H1 (cell line): ENCODE data around the gene NOL8. TPM values are rescaled to one million over a fixed set of nuclear protein-coding genes. Genes with fewer than 3 reads are reported as not detected.

Source experiments
- CTCF ChIA-PET: fragments of 300-600 bp; sonication (Branson Sonifier 250); formaldehyde crosslinking; loops from one replicate; lab custom pipeline; 2021; ENCODE audit not compliant: partially characterized antibody; lab: Charles Lee
- POLR2A ChIA-PET: fragments of 300-600 bp; sonication (Branson Sonifier 250); formaldehyde crosslinking; loops from one replicate; lab custom pipeline; 2021; ENCODE audit warnings: inconsistent platforms; ENCODE audit not compliant: partially characterized antibody; lab: Charles Lee
- DNase-seq, 2 experiments: peaks; one replicate each; pipeline versions ENCODE4 v3.0.0 to v3.0.0-alpha.2; 2010 to 2022; ENCODE audit warnings: low spot score in 2 of 2, low read depth in 1 of 2, mixed read lengths in 1 of 2
- FAIRE-seq: peaks from 2 replicates; lab custom pipeline; 2011; peaks lifted over from hg19 to GRCh38; lab: Jason Lieb, UNC
- H2AFZ ChIP-seq: 2 replicates; pipeline ENCODE4 v1.8.1; 2012; ENCODE audit warnings: low read length, inconsistent platforms
- H2AK5ac ChIP-seq: 2 replicates; pipeline ENCODE4 v1.6.1; 2013; ENCODE audit warnings: low read depth, low read length
- H2BK120ac ChIP-seq: replicated peaks from 2 replicates; pipeline ENCODE3; 2013; ENCODE audit warnings: low read depth, low read length, inconsistent platforms
- H2BK12ac ChIP-seq: 2 replicates; pipeline ENCODE4 v1.6.1; 2013; ENCODE audit warnings: low read depth, low read length
- H2BK15ac ChIP-seq: 2 replicates; pipeline ENCODE4 v1.6.1; 2013; ENCODE audit warnings: low read length
- H2BK20ac ChIP-seq: 2 replicates; pipeline ENCODE4 v1.6.1; 2013; ENCODE audit warnings: low read length
- H2BK5ac ChIP-seq: 2 replicates; pipeline ENCODE4 v1.6.1; 2013; ENCODE audit warnings: low read depth, low read length
- H3K14ac ChIP-seq: 2 replicates; pipeline ENCODE4 v1.6.1; 2013; ENCODE audit warnings: inconsistent platforms; ENCODE audit not compliant: insufficient read length
- H3K18ac ChIP-seq: 2 replicates; pipeline ENCODE4 v1.6.1; 2013; ENCODE audit warnings: low read length; ENCODE audit errors: extremely low read depth
- H3K23ac ChIP-seq: 2 replicates; pipeline ENCODE4 v1.6.1; 2013; ENCODE audit warnings: inconsistent platforms; ENCODE audit not compliant: insufficient read length
- H3K23me2 ChIP-seq: 2 replicates; pipeline ENCODE4 v1.6.1; 2013; ENCODE audit warnings: low read depth, low read length
- H3K27ac ChIP-seq: 2 replicates; pipeline ENCODE4 v1.6.1; 2011; ENCODE audit warnings: low read depth, low read length, inconsistent platforms
- H3K27me3 ChIP-seq, 4 experiments: replicated peaks in 1 of 4; 1 replicate in 1 of 4; 2 replicates in 3 of 4; pipeline versions ENCODE4 v1.6.1 to v1.8.1; 2011 to 2013; ENCODE audit warnings: low read length in 3 of 4, mild to moderate bottlenecking in 3 of 4, inconsistent platforms in 2 of 4, mixed read lengths in 2 of 4, moderate library complexity in 1 of 4; ENCODE audit not compliant: control insufficient read depth in 3 of 4, insufficient read depth in 3 of 4; ENCODE audit errors: extremely low read depth in 1 of 4
- H3K36me3 ChIP-seq, 4 experiments: 2 replicates each; pipeline versions ENCODE4 v1.6.1 to v1.8.1; 2011 to 2013; ENCODE audit warnings: mild to moderate bottlenecking in 4 of 4, low read length in 3 of 4, moderate library complexity in 2 of 4, control low read depth in 1 of 4, inconsistent platforms in 1 of 4; ENCODE audit not compliant: insufficient read depth in 4 of 4, control insufficient read depth in 2 of 4
- H3K4ac ChIP-seq: replicated peaks from 2 replicates; pipeline ENCODE3; 2013; ENCODE audit warnings: low read length, low read depth, mixed read lengths, inconsistent platforms; ENCODE audit not compliant: insufficient read length
- H3K4me1 ChIP-seq, 4 experiments: replicated peaks in 1 of 4; 1 replicate in 1 of 4; 2 replicates in 3 of 4; pipeline versions ENCODE4 v1.6.1 to v1.8.1; 2011 to 2013; ENCODE audit warnings: low read length in 3 of 4, inconsistent platforms in 2 of 4, mixed read lengths in 1 of 4; ENCODE audit not compliant: insufficient read depth in 4 of 4, control insufficient read depth in 3 of 4
- H3K4me2 ChIP-seq, 2 experiments: 2 replicates each; pipeline versions ENCODE4 v1.6.1 to v1.8.1; 2011 to 2013; ENCODE audit warnings: low read depth in 2 of 2, low read length in 2 of 2, control low read depth in 1 of 2, inconsistent platforms in 1 of 2, mild to moderate bottlenecking in 1 of 2; ENCODE audit not compliant: insufficient read depth in 1 of 2
- H3K4me3 ChIP-seq, 4 experiments: fragments of 200-600, 300-600 bp in 1 of 4; sonication (generic), shearing (Covaris generic), sonication (Bioruptor Twin) in 1 of 4; 2 replicates each; pipeline versions ENCODE4 v1.5.1 to v1.8.1; 2011 to 2016; ENCODE audit warnings: low read length in 4 of 4, low read depth in 3 of 4, control low read depth in 2 of 4, inconsistent platforms in 2 of 4, mild to moderate bottlenecking in 2 of 4, mixed read lengths in 1 of 4, moderate library complexity in 1 of 4; ENCODE audit not compliant: insufficient read depth in 2 of 4; ENCODE audit errors: extremely low read depth in 1 of 4
- H3K56ac ChIP-seq: replicated peaks from 2 replicates; pipeline ENCODE3; 2013; ENCODE audit warnings: low read depth, mild to moderate bottlenecking, mixed read lengths, low read length, inconsistent platforms; ENCODE audit not compliant: insufficient read length
- H3K79me1 ChIP-seq: 2 replicates; pipeline ENCODE4 v1.6.1; 2013; ENCODE audit warnings: low read depth, low read length, control low read depth
- H3K79me2 ChIP-seq, 2 experiments: 2 replicates each; pipeline versions ENCODE4 v1.6.1 to v1.8.1; 2012 to 2013; ENCODE audit warnings: low read length in 2 of 2, mild to moderate bottlenecking in 2 of 2, inconsistent platforms in 1 of 2; ENCODE audit not compliant: insufficient read depth in 2 of 2, control insufficient read depth in 1 of 2
- H3K9ac ChIP-seq, 4 experiments: replicated peaks in 1 of 4; 1 replicate in 1 of 4; 2 replicates in 3 of 4; pipeline versions ENCODE4 v1.6.1 to v1.8.1; 2011 to 2013; ENCODE audit warnings: low read depth in 3 of 4, low read length in 3 of 4, control low read depth in 2 of 4, mild to moderate bottlenecking in 2 of 4, moderate library complexity in 2 of 4, inconsistent platforms in 1 of 4; ENCODE audit errors: extremely low read depth in 1 of 4
- H3K9me3 ChIP-seq, 2 experiments: 2 replicates each; pipeline versions ENCODE4 v1.6.1 to v1.8.1; 2012 to 2013; ENCODE audit warnings: mild to moderate bottlenecking in 2 of 2, moderate library complexity in 2 of 2, control low read depth in 1 of 2, inconsistent platforms in 1 of 2, low read depth in 1 of 2, low read length in 1 of 2, mixed read lengths in 1 of 2; ENCODE audit not compliant: insufficient read depth in 2 of 2
- H4K20me1 ChIP-seq, 2 experiments: replicated peaks in 1 of 2; 2 replicates each; pipeline versions ENCODE3 to v1.8.1; 2011 to 2013; ENCODE audit warnings: inconsistent platforms in 2 of 2, low read length in 2 of 2, mild to moderate bottlenecking in 1 of 2; ENCODE audit not compliant: insufficient read depth in 2 of 2, control insufficient read depth in 1 of 2
- H4K5ac ChIP-seq: 2 replicates; pipeline ENCODE4 v1.6.1; 2013; ENCODE audit warnings: low read length, low read depth, mixed read lengths, inconsistent platforms; ENCODE audit not compliant: insufficient read length
- H4K8ac ChIP-seq: 2 replicates; pipeline ENCODE4 v1.8.0; 2013; ENCODE audit warnings: mild to moderate bottlenecking, moderate library complexity, low read length, inconsistent platforms; ENCODE audit not compliant: insufficient read depth; ENCODE audit errors: extremely low read depth
- H4K91ac ChIP-seq: replicated peaks from 2 replicates; pipeline ENCODE3; 2013; ENCODE audit warnings: low read length, mixed read lengths, inconsistent platforms; ENCODE audit not compliant: insufficient read length
- CBX5 ChIP-seq: fragments of 300-800, 300-1000 bp; sonication (generic); IDR thresholded peaks from 2 replicates; pipeline ENCODE4 v1.7.1; 2016; ENCODE audit warnings: antibody characterized with exemption, low read length, low read depth
- RXRA ChIP-seq: IDR thresholded peaks from 2 replicates; pipeline ENCODE4 v1.6.1; 2011; ENCODE audit warnings: low read depth, mild to moderate bottlenecking, low read length, moderate library complexity; ENCODE audit not compliant: insufficient read depth
- TAF7 ChIP-seq: optimal IDR thresholded peaks from 2 replicates; pipeline ENCODE3; 2011; ENCODE audit warnings: low read depth, mild to moderate bottlenecking, inconsistent platforms, low read length, moderate library complexity, borderline replicate concordance
- TBP ChIP-seq: IDR thresholded peaks from 2 replicates; pipeline ENCODE4 v1.6.1; 2011; ENCODE audit warnings: low read depth, low read length, improper control_type of control experiment
- WGBS, 2 experiments: shearing (Covaris generic) in 1 of 2; methylation state at CpG; one replicate each; pipeline versions ENCODE4 v1.1.6 to v1.1.7; 2013 to 2015; ENCODE audit warnings: low lambda C conversion rate in 2 of 2, mixed read lengths in 2 of 2, inconsistent platforms in 1 of 2, low coverage in 1 of 2, missing lambda C conversion rate in 1 of 2; ENCODE audit not compliant: insufficient replicate concordance in 2 of 2, insufficient coverage in 1 of 2, insufficient read length in 1 of 2; ENCODE audit errors: extremely low coverage in 1 of 2, missing lambda C conversion rate in 1 of 2; 5-methylcytosine and 5-hydroxymethylcytosine counted together
- polyA plus RNA-seq, 7 experiments: library from polyadenylated mRNA; depleted of rRNA in 3 of 7; stranded (reverse) in 5 of 7; unstranded in 2 of 7; fragments of >200 nt in 5 of 7; fragments of 200-250 nt in 2 of 7; gene quantifications; 1 replicate in 5 of 7; 2 replicates in 1 of 7; 4 replicates in 1 of 7; pipeline versions ENCODE4 v1.2.1 to v1.2.3, GENCODE V29; 2011 to 2013; ENCODE audit warnings: missing spikeins in 2 of 7, mixed read lengths in 2 of 7
- total RNA-seq: library from RNA; stranded (reverse); fragmentation: NEBNext Ultra II Directional; extraction: Animal tissue kit (Norgen Biotek cat#: 25700); gene quantifications from 2 replicates; pipeline ENCODE4 v1.2.1, GENCODE V29; 2021

NOL8 gene
- total and polyA plus RNA-seq, 2 of the 8 experiments (the other 6 are each of a cell fraction or from before 2014, with no cell fraction given) = 6.2 to 30.4 TPM

GRCh38 chr9:92310562-92310961, 14.6 kb downstream of the NOL8 start:
- H2AK5ac ChIP-seq = no peak overlapping the region
- no peak overlapping the region for H2BK20ac ChIP-seq
- H2BK120ac ChIP-seq = no peak overlapping the region
- H3K4me1 ChIP-seq = no peaks in the 10 kb centered on the region
- H4K91ac ChIP-seq = no peak overlapping the region
- H2BK15ac ChIP-seq = no peak overlapping the region
- peaks cover 0 to 2% of the 10 kb centered on the region in 2 experiments for H4K20me1 ChIP-seq
- no peak overlapping the region for H3K4me3 ChIP-seq
- no peak for DNase-seq
- H3K36me3 ChIP-seq = peaks cover 22 to 64% (median 42%) of the 10 kb centered on the region in 4 experiments
- H2AFZ ChIP-seq = no peak overlapping the region
- H3K27me3 ChIP-seq = no peaks in the 10 kb centered on the region
- ChIA-PET POLR2A (no interaction called here), CTCF (no interaction called here)
- no peak overlapping the region for H3K9ac ChIP-seq
- H3K79me2 ChIP-seq = peaks cover 0 to 6% of the 10 kb centered on the region in 2 experiments; a peak in 2 of 4 replicates
- H3K23ac ChIP-seq = no peak overlapping the region
- H3K79me1 ChIP-seq = no peaks in the 10 kb centered on the region
- no peak overlapping the region for H4K8ac ChIP-seq
- H2BK5ac ChIP-seq = no peak overlapping the region
- 91% methylated on average over 3 of the region's 3 CpGs; no CpG with 5 or more reads in 1 of the 2 experiments for WGBS, 2 experiments
- no peak overlapping the region for H3K27ac ChIP-seq
- no peak overlapping the region for H3K4ac ChIP-seq
- no peak overlapping the region for H4K5ac ChIP-seq
- H3K9me3 ChIP-seq = no peaks in the 10 kb centered on the region
- H3K56ac ChIP-seq = no peak overlapping the region
- no peak for FAIRE-seq
- H2BK12ac ChIP-seq = no peak overlapping the region
- no peak overlapping the region for H3K14ac ChIP-seq
- H3K4me2 ChIP-seq = no peak overlapping the region
- H3K23me2 ChIP-seq = no peaks in the 10 kb centered on the region
- H3K18ac ChIP-seq = no peak overlapping the region
- TF ChIP-seq RXRA (no peak), TBP (no peak), TAF7 (no peak), CBX5 (no peak)
